SK-N-DZ (cell line): Measurements from ENCODE around the gene FOXS1.

ENCODE experiments used
- DNase-seq: peaks from one replicate; pipeline ENCODE4 v3.0.0-alpha.2; 2015; ENCODE audit warnings: low spot score

FOXS1 gene

DNA sequence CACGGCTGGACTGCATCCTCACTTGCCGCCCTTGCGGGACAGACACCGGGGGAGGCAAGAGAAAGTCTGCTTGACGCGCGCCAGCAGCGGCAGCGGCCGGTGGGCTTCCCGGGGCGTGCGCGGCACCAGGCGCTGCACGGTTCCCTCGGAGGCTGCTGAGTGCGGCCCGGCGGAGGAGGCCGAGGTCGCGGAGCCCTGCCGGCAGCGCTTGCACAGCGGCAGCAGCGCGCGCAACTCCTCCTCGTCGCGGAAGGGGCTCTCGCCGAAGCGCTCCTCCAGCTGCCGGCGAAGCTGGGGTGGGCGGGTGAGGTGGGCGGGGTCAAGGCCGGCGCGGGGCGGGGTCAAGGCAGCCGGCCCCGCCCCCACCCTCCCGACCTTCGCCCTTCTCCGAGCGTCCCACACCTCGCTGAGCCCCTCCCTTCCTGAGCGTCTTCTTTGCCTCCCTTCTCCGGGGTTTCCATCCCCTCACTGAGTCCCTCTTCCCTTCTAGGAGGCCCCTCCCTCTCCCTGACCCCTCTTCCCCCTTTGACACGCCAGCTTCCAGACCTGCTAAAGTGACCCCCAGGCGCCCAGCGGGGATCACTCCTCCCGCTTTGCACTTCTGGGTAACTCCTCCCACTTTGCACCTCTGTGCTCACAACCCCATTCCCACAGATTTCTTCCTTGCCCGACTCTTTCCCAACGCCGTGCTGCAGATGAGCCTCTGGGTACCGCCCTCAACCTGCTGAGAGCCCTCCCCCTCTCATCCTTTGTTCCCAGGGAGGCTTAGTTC, 16.2 kb upstream of the FOXS1 start:
- DNase-seq: peak; percentile 83

DNA sequence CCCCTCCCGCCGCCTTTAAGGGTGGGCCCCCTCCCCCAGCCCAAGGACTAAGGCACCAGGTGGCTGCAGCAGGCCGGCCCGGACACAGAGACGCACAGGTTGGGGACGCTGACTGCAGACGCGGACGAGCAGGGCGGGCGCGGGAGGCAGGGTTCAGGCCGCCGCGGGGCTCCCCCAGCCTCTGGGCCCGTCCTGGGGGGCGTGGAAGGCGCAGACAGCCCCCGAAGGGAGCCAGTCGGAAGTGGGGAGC, 15.7 kb upstream of the FOXS1 start:
- DNase-seq: peak; percentile 60

DNA sequence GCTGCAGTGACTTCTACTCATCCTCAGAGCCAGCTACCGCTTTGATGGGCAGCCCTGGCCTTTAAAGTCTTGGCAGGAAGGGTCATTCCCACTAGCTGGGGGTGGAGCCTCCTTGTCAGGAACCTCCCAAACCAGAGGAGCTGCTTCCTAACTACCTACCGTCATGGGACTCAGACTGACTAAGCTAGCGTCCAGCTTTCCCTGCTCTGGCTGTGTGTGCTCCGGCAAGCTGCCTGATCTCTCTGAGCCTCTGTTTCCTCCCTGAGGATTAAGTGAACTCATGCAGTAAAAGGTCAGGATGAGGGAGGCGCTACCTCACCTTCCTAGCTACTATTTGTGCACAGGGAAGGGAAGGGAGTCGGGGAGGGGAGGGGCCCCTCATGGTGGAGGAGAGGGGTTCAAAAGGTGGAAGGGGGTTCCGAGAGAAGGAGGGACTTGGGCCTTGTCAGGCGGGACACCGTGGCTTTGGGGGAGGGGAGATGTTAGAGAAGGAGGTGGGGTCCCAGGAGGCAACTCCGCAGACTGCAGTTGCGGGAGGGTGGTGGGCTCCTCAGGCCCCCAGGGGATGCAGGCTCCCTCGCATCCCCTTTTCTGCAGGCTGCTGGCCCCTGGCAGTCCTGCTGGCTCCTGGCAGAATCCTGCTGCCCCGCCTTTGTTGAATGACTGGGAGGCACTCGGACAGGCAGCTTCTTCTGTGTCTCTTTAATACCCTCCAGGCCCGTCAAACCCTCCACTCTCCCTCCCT, 15.2 kb upstream of the FOXS1 start:
- DNase-seq: no peak

DNA sequence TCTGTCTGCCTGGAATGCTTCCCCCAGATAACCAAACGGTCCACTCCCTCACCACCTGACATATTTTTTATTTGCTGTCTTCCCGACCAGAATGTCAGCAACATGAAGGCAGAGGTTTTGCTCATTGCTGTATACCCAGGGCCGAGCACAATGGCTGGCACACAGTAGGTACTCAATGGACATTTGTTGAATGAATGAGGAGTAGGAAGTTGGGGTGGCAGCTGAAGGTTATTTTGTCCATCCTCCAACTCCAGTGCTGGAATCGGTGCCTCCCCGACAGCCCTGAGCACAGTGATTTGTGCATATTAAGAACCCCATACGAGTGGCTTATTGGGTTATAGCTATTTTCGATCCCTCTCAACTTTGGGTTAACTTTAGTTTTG, 14.6 kb upstream of the FOXS1 start:
- DNase-seq: no peak

DNA sequence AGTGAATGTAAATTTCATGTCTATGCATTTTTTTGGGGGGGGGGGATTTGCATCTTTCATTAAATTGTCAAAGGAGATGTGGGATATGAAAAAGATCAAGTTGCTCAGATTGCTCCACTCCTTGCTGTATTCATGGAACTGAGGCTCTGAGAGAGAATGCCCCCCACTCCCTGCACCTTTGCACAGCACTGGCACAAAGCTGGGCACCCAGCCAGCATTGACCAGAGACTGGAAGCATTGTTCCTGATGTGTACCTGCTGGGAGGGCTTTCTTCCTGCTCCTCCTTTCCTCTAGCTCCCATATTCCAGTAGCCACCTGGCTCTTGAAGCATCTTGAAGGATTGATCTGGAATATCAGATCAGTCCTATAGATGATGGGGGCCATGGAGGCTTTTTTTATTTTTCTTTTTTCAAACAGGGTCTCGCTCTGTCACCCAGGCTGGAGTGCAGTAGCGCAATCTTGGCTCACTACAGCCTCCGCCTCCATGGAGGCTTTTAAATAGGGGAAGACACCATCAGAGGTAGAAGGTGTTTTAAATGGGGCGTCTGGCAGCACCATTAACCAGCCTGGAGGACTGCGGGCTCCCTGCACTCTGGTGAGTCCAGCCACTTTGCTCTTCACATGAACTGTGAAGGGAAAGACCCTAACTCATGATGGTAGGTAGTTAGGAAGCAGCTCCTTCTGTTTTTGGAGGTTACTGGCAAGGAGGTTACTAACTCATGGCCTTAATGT, 14.0 kb upstream of the FOXS1 start:
- DNase-seq: no peak

DNA sequence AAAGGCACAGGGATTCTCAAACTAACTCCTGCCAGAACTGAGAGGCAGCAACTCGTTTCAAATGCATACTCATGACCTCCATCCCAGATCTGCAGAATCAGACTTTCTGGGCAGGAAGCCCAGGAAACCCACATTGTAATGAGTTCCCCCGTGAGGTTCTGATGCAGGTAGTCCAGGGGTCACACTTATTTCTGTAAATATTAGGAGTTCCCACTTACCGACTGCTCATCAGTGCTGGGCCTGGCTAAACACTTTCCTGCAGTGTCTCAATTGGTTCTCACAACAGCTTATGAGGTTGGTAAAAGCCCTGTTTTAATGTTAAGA, 13.3 kb upstream of the FOXS1 start:
- no peak for DNase-seq

DNA sequence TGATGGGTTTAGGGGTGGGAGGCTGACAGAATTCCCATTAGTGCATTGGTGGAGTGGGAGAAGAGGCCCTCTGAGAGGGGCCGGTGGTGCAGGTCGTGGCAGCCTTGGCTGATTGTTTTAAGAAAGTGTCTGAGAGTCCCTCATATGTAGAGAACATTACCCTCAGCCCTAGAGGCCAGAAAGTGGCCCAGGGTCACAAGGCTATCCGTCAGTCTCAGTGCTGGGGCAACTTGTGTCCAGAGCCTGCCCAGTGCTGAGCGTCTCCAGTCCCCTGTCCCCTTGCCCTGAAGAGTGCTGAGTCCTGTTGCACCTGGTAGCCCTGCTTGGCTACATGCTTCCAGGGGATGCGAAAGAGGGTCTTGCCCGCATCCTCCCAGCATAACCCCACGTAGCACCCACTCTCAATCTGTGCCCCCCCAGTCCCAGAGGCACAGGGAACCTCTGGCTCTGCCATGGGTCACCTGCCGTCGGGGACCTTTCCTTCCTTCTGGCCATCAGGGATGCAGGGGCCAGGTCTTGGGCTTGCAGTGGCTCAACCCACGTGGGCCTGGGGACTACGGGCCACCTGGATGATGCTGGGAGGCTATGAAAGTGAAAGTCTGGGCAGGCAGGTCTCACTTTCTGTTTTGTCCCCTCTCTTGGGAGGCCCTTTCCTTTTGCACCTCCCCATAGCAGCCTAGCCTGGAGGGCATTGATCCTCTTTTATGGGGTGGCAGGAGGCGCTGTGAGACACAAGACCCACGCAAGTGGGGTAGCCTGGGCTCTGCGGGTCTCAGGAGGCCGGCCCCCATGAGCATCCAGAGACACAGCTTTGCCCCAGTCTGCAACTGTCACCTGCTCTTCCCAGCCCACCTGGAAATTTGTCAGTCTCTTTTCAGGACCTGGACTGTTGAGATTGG, 12.7 kb upstream of the FOXS1 start:
- no peak for DNase-seq

DNA sequence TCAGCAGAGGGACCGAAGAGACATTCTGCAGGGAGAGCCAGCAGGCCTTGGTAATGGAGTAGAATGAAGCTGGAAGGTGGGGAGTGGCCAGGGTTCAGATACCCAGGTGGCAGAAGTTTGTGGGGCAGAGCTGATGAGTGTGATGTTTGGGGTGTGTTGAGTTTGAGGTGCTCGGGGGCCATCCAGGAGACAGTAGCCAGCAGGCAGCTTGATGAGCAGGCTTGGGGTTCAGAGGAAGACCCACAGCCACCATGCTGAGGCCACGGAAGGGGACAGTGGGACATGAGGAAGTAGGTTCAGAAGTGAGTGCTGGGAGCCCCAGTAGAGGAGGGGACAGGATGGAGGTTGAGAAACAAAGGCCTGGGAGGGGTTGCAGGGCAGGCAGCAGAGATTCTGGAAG, 11.1 kb upstream of the FOXS1 start:
- no peak for DNase-seq

DNA sequence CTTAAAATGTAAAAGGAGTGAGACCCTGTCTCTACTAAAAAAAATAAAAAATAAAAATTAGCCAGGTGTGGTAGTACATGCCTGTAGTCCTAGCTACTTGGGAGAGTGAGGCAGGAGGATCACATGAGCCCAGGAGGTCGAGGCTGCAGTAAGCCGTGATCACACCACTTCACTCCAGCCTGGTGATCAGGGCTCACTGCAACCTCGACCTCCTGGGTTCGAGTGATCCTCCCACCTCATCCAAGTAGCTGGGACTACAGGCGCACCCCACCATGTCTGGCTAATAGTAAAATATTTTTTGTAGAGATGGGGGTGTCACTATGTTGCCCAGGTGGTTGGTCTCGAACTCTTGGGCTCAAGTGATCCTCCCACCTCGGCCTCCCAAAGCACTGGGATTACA, 8.1 kb upstream of the FOXS1 start:
- DNase-seq: no peak

DNA sequence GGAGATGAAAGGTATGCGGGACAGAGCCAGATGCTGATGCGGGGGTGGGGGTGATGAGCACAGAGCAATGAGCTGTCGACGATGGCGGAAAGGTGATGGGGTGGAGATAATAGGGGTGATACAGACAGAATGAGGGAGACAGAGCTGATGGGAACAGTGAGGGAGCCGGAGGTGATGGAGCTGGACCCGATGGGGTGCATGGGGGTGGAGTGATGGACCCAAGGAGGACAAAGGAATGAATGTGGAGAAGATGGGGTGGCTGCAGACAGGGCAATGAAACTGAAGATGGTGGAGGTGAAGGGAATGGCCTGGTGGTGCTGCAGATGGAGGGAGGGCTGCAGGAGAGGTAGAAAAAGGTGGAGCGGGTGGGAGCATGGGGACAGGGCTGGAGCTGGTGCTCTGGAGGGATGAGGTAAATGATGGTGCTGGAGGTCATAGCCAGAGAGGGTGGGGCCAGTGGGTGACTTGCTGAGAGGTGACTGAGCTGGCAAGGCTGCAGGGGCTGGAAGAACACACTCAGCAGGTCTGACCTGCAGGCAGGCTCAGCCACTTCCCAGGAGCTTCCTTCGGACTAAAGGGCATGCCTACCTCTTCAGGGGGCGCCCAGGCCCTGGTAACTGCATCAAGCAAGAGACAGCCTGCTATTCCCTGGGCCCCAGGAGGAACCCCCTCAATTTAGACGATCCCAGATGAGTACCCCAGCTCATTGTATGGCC, 6.0 kb upstream of the FOXS1 start:
- no peak for DNase-seq

DNA sequence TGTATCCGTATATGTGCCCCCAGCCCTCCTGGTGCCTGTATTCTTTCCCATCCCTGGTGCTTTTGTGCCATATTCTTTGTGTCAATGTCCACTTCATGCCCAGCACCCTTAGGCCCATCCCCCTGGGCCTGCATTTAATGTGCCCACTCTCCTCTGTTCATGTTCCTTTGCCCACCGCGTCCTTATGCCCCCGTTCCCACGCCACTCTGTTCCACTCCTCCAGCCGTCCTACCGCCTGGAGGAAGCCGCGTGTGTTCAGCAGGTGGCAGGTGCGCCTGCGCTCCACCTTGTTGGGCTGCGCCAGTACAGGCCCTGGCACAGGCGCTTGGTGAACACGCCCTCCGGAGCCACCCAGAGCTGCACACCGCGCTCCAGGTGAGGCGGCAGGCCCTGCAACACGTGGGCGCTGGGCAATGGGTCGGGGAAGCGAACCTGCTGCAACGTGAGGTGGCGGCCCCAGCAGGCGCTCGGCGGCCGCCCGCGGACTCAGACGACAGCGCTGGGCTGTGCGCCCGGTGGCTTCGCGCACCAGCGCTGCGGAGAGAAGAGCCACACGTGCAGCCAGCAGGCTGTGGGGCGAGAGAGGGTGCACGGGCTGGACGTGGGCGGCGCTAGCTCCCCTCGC, 4.0 kb upstream of the FOXS1 start:
- no peak for DNase-seq

DNA sequence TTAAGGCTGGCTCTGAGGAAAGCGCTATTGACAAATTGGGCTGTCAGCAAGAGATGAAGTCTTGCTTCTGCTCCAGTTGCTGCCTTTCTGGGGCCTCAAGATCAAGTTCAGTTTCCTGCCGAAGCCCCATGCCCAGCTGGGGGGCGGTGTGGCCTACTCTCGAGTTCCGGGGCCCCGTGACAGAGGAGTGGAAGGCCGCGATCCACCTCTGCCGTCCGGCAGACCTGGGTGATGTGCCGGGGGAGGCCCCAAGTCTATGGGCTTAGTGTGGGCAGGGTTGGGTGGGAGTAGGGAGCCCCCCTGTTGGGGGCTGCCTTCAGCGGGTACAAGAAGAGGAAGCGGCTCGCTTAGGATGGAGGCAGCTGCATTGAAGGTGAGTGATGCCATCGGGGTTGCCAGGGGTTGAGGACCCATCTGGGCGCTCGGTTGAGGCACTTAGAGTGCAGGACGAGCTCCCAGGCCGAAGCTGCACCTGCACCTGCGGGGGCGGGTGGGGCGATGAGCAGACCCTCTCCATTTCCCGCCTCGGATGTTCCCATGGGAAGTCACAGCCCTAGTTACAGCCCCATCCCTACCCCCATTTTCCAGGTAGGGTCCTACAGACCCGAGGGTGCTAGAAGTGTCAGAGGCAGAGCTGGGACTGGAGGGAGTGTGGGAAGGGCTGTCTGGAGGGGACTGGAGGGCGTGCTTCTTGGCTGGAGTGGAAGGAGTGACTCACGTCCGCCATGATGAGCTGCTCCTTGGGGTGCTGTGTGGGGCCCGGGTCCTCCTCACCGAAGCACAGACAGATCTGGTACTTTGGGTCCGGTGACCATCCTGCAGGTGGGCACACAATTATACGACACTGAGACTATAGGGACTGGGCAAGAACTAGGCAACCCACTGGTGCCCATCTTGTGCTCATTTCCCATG, 2.9 kb upstream of the FOXS1 start:
- no peak for DNase-seq

DNA sequence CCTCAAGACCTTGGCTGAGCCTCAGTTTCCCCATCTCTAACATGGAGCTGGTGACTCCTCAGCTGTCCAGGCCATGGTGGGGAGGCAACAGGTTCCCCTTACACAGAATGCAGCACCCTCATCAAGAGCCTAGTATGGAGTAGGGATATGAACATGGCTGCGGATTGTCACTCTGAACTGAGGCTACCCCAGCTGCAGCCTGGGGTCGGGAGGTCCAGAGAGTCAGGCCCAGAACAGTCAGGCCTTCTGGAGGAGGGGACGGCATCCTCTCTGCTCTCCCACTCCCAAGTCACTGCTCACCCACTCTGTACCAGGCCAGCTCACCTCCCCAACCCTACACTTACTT, 1.4 kb upstream of the FOXS1 start:
- DNase-seq: no peak

DNA sequence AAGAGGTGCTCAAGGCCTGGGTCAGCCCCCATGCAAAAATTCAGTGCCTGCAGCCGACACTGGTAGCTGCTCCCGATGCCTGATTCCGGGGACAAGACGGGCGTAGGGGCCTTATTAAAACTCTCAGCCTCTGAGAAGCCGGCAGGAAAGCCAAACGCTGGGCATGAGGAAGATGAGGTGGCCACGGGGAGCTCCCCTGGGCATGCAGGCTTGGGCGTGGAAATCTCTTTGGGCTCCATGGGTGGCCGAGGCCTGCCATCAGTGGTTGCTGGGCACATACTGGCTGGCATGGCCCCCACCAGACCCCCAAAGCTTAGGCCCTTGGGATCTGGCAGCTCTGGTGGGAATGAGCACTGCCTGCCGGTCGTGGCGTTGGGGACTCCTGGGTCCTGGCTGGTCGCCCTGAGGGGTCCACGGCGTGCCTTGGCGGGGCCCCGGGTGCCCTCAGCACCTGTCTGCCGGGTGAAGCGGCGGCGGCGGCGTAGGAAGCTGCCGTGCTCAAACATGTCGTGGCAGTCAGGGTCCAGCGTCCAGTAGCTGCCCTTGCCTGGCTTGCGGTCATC, 586 bp downstream of the FOXS1 start:
- DNase-seq: no peak

DNA sequence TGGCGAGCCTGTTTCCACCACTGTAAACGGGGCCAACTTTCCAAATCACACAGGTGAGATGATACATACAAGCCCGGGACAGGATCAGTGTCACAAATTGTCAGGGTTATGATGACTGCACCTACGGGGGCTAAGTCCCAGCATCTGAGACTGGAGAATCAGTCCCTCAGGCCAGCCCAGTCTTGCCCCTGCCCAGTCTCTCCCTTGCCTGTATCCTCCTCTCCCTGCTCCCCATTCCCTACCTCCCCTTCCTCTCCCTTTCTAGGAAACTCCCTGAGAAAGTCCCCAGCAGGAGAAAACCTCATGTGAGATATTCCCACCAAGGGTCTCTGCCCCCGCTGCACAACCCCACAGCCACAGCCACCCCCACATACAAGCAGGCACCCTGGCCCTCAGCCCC, 1.5 kb downstream of the FOXS1 start:
- no peak for DNase-seq

DNA sequence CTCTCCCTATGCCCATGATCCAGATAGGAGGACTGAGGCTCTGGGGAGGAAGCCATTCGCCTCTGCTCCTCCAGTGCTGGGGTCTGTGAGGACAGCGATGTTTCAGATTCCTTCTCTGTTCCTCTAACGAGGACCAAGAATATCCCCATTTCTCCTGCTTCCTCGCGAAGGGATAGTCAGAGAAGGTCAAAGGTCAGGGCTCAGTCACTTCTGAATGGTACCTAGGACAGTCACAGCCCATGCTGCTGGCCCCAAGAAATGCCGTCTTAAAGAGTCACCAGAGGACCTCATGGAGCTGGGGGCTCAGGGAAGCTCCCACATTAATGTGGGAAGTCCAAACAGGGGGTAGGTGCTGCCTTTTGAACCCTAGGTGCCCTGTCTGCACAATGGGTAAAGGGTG, 2.1 kb downstream of the FOXS1 start:
- no peak for DNase-seq

DNA sequence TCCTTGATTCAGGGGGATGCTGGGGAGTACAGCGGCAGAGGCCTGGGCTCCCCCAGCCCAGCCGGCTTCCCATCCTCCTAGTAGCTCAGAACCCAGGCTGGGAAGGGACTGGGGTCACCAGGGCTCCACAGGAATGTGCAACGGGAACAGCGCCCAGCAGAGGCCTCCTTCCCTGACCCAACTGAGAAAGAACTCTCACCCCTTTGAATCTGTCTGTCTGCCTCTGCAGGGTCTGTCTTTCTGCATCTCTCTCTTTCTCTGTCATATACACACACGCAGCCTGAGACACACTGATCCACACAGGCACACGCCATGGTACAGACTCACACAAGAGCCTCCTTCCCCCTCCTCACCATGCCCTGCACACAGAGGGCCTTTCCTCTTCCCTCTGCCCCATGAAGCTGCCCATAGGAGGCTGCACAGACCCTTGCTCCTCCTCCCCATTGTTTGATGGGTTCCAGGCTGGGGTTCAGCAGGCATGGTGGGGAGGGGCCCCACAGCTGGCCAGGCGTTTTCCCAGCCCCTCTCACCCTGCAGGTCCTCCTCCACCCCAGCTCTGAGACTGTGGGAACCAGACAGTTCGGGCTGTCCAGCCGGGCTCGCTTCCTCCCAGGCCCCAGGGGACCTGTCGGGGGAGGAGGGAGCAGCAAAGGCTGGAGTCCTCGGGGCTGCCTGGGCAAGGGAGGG, 2.8 kb downstream of the FOXS1 start:
- DNase-seq: peak; percentile 37

DNA sequence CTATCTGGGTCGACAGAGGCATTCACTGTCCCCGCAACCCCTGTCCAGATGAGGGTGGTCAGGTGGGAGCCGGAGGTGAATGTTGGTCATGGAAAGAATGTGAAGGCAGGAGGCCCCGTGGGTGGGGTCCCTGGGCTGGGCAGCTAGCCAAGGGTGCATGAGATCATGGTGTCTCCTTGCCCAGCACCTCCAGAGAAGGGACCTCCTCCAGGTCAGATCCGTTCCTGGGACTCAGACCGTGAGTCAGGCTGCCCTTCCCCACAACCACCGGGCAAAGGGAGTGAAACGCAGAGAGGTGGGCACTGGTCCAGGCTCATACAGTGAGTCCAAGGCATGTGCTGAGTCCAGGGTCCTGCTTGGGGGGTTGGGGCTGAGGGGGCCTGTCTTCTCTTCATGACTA, 3.5 kb downstream of the FOXS1 start:
- no peak for DNase-seq
